Keratinocyte (primary cell): Measurements from ENCODE around the gene FBXW12. TPM values are rescaled to one million over a fixed set of nuclear protein-coding genes. Genes with fewer than 3 reads are reported as not detected.

ENCODE experiments used
- DNase-seq: peaks from one replicate; pipeline ENCODE4 v3.0.0-alpha.2; 2011; ENCODE audit warnings: low read depth, missing footprints, low spot score
- FAIRE-seq: peaks from 2 replicates; lab custom pipeline; 2011; peaks lifted over from hg19 to GRCh38; lab: Jason Lieb, UNC
- H2AFZ ChIP-seq: 2 replicates; pipeline ENCODE4 v1.6.0; 2012; ENCODE audit warnings: low read length, control low read depth, inconsistent platforms; ENCODE audit not compliant: control insufficient read depth
- H3K27ac ChIP-seq: 2 replicates; pipeline ENCODE4 v1.5.1; 2011; ENCODE audit warnings: low read length; ENCODE audit not compliant: control insufficient read depth, insufficient read depth
- H3K27me3 ChIP-seq: 3 replicates; pipeline ENCODE4 v1.6.0; 2011; ENCODE audit warnings: low read length; ENCODE audit not compliant: control insufficient read depth, insufficient read depth; ENCODE audit errors: extremely low read depth
- H3K36me3 ChIP-seq, 2 experiments: 2 replicates in 1 of 2; 3 replicates in 1 of 2; pipeline ENCODE4 v1.5.1; 2011; ENCODE audit warnings: low read length in 2 of 2, mild to moderate bottlenecking in 1 of 2; ENCODE audit not compliant: control insufficient read depth in 2 of 2, insufficient read depth in 2 of 2; ENCODE audit errors: extremely low read depth in 1 of 2
- H3K4me1 ChIP-seq: 3 replicates; pipeline ENCODE4 v1.5.1; 2011; ENCODE audit warnings: low read length; ENCODE audit not compliant: control insufficient read depth, insufficient read depth; ENCODE audit errors: extremely low read depth
- H3K4me2 ChIP-seq: 3 replicates; pipeline ENCODE4 v1.6.0; 2011; ENCODE audit warnings: low read depth, low read length; ENCODE audit not compliant: control insufficient read depth, insufficient read depth; ENCODE audit errors: extremely low read depth
- H3K4me3 ChIP-seq, 3 experiments: fragments of 200-600 bp in 1 of 3; sonication (generic) in 1 of 3; 2 replicates in 2 of 3; 3 replicates in 1 of 3; pipeline ENCODE4 v1.5.1; 2011 to 2016; ENCODE audit warnings: low read length in 3 of 3, mild to moderate bottlenecking in 3 of 3, control low read depth in 2 of 3, inconsistent platforms in 1 of 3, low read depth in 1 of 3, mixed read lengths in 1 of 3, mixed run types in 1 of 3, moderate library complexity in 1 of 3; ENCODE audit not compliant: control insufficient read depth in 2 of 3, insufficient read depth in 2 of 3; ENCODE audit errors: extremely low read depth in 1 of 3
- H3K79me2 ChIP-seq: 2 replicates; pipeline ENCODE4 v1.6.0; 2012; ENCODE audit warnings: low read length; ENCODE audit not compliant: control insufficient read depth, insufficient read depth
- H3K9ac ChIP-seq: 3 replicates; pipeline ENCODE4 v1.6.0; 2011; ENCODE audit warnings: low read length; ENCODE audit not compliant: control insufficient read depth, insufficient read depth; ENCODE audit errors: extremely low read depth
- H3K9me1 ChIP-seq: 3 replicates; pipeline ENCODE4 v1.6.0; 2011; ENCODE audit warnings: low read length; ENCODE audit not compliant: control insufficient read depth, insufficient read depth; ENCODE audit errors: extremely low read depth
- H3K9me3 ChIP-seq: 2 replicates; pipeline ENCODE4 v1.5.1; 2012; ENCODE audit warnings: low read depth, low read length; ENCODE audit not compliant: control insufficient read depth
- H4K20me1 ChIP-seq: 3 replicates; pipeline ENCODE4 v1.6.0; 2011; ENCODE audit warnings: low read length; ENCODE audit not compliant: control insufficient read depth, insufficient read depth; ENCODE audit errors: extremely low read depth
- CTCF ChIP-seq, 3 experiments: IDR thresholded peaks in 1 of 3; conservative IDR thresholded peaks in 1 of 3; optimal IDR thresholded peaks in 1 of 3; 2 replicates in 2 of 3; 3 replicates in 1 of 3; pipeline versions ENCODE3 to v1.5.1; 2011; ENCODE audit warnings: low read length in 3 of 3, mild to moderate bottlenecking in 3 of 3, moderate library complexity in 2 of 3, control low read depth in 1 of 3, inconsistent platforms in 1 of 3; ENCODE audit not compliant: insufficient read depth in 2 of 3; ENCODE audit errors: extremely low read depth in 1 of 3
- EZH2 ChIP-seq: IDR thresholded peaks from one replicate; pipeline ENCODE4 v1.6.1; 2012; ENCODE audit warnings: inconsistent platforms, mild to moderate bottlenecking, low read length, moderate library complexity
- dilution Hi-C: fragments of 300-500 bp; cut with MboI; formaldehyde crosslinking; loops from one replicate; pipeline ENCODE4 v1.7.0; 2020; ENCODE audit warnings: low sequenced_read_pairs; ENCODE audit not compliant: extremely low pct_ligation_motif_present
- polyA plus RNA-seq, 5 experiments: library from polyadenylated mRNA; depleted of rRNA in 3 of 5; stranded (reverse) in 3 of 5; stranded (forward) in 1 of 5; unstranded in 1 of 5; fragments of >200 nt; gene quantifications; 1 replicate in 1 of 5; 2 replicates in 3 of 5; 3 replicates in 1 of 5; pipeline versions ENCODE4 v1.2.1 to v1.2.3, GENCODE V29; 2011 to 2012; ENCODE audit warnings: missing spikeins in 2 of 5, low read depth in 1 of 5, low replicate concordance in 1 of 5

Gene FBXW12
- polyA plus RNA-seq, 1 donor (not counting 4 experiments of a cell fraction or from before 2014, with no cell fraction given), result not detected

- no peak overlapping the region for H3K4me2 ChIP-seq
- H3K9me3 ChIP-seq, result no peaks in the 10 kb centered on the region
- H3K4me3 ChIP-seq, result no peak overlapping the region
- H4K20me1 ChIP-seq, result no peaks in the 10 kb centered on the region
- H3K79me2 ChIP-seq, result no peaks in the 10 kb centered on the region
- FAIRE-seq, result no peak
- H3K4me1 ChIP-seq, result no peaks in the 10 kb centered on the region
- H3K36me3 ChIP-seq, result no peaks in the 10 kb centered on the region
- dilution Hi-C loops, result no loop called here
- H3K9me1 ChIP-seq, result no peaks in the 10 kb centered on the region
- H3K27me3 ChIP-seq, result no peaks in the 10 kb centered on the region
- TF ChIP-seq EZH2 (no peak), CTCF (optimal IDR thresholded peaks at IDR 0.05 in 1 of 3, IDR thresholded peaks at IDR 0.05 in 1 of 3, conservative IDR thresholded peaks at IDR 0.05 in 1 of 3; ENCODE audit: extremely low read depth in 1 of 3, insufficient read depth in 2 of 3, low read length in 3 of 3) (no peak)
- no peak overlapping the region for H3K9ac ChIP-seq
- DNase-seq, result no peak
- H2AFZ ChIP-seq, result no peak overlapping the region
- no peak overlapping the region for H3K27ac ChIP-seq
Observed at GRCh38 chr3:48338635-48339034, 33.4 kb upstream of the FBXW12 start.

- Histone ChIP-seq H3K4me3 (no peak overlapping the region), H3K4me2 (no peak overlapping the region), H3K9ac (no peak overlapping the region), H4K20me1 (no peaks in the 10 kb centered on the region), H3K9me3 (no peaks in the 10 kb centered on the region), H2AFZ (no peak overlapping the region), H3K79me2 (no peaks in the 10 kb centered on the region), H3K36me3 (no peaks in the 10 kb centered on the region), H3K4me1 (peaks cover 7% of the 10 kb centered on the region), H3K9me1 (no peaks in the 10 kb centered on the region), H3K27ac (no peak overlapping the region), H3K27me3 (no peaks in the 10 kb centered on the region)
- DNase-seq (no peak), FAIRE-seq (peak; percentile 29)
- dilution Hi-C loops, result no loop called here
- no peak for TF ChIP-seq CTCF (optimal IDR thresholded peaks at IDR 0.05 in 1 of 3, IDR thresholded peaks at IDR 0.05 in 1 of 3, conservative IDR thresholded peaks at IDR 0.05 in 1 of 3; ENCODE audit: extremely low read depth in 1 of 3, insufficient read depth in 2 of 3, low read length in 3 of 3)
- TF ChIP-seq EZH2, result no peak
Observed at GRCh38 chr3:48343432-48343831, 28.6 kb upstream of the FBXW12 start.
